C4-2B (cell line): ENCODE results near the gene EHBP1.

Experiments used
- ZFX ChIP-seq: fragments of 450-650 bp; IDR thresholded peaks from 2 replicates; pipeline ENCODE4 v1.6.1; 2017
- TF ChIP-seq, protein P1 (sequence below): fragments of 450-650 bp; conservative IDR thresholded peaks from 2 replicates; pipeline ENCODE4 v1.5.1; 2017; ENCODE audit warnings: mild to moderate bottlenecking

DNA sequence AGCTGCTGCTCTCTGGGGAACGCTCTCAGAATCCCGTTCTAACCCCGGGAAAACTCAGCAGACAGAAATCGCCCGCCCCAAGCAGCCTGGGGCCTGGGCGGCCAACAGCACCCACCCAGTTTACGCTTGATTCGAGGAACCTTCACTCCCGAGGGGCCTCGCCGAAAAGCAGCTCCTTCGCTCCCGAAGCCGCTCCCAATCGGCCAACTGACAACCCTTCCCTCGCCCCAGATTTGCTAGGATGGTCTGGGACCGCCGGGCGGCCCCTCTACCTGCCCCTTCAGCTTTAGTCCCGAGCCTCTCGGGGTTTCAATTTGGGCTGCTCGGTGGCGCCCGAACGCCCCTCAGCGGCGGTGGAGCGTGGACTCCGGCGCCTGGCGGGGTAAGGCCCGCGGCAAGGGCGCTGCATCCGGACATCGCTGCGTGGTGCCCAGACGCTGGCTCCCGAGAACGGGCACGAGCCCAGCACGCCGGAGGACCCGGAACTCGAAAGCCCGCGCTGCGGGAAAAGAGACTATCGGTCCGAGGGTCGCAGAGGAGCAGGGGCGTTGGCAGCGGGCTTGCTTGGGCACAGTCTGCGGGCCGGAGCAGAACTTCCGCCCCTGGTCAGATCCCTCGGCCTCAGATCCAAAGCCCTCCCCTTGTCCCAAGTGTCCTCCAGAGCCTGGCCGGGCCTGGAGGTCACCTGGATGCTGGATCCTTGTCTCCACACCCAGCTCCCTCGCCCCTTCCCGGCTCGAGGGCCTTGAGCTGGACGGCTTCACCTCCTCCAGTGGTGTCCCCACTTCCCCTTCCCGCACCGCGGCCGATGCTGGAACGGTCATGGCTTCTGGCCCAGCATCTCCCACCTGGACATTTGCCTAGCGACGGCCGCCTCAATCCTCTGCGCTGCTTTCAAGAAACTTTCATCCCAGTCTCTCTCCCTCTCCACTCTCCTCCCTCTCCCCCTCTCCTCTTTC, 342.1 kb downstream of the EHBP1 start:
- TF ChIP-seq, protein P1, sequence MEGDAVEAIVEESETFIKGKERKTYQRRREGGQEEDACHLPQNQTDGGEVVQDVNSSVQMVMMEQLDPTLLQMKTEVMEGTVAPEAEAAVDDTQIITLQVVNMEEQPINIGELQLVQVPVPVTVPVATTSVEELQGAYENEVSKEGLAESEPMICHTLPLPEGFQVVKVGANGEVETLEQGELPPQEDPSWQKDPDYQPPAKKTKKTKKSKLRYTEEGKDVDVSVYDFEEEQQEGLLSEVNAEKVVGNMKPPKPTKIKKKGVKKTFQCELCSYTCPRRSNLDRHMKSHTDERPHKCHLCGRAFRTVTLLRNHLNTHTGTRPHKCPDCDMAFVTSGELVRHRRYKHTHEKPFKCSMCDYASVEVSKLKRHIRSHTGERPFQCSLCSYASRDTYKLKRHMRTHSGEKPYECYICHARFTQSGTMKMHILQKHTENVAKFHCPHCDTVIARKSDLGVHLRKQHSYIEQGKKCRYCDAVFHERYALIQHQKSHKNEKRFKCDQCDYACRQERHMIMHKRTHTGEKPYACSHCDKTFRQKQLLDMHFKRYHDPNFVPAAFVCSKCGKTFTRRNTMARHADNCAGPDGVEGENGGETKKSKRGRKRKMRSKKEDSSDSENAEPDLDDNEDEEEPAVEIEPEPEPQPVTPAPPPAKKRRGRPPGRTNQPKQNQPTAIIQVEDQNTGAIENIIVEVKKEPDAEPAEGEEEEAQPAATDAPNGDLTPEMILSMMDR = no peak
- TF ChIP-seq ZFX = no peak
